ENCODE data around the gene IRF8.

The IRF8 gene

GRCh38 chr16:85963753-85964285, 64.9 kb downstream of the IRF8 start:
- no peak for DNase-seq

DNA sequence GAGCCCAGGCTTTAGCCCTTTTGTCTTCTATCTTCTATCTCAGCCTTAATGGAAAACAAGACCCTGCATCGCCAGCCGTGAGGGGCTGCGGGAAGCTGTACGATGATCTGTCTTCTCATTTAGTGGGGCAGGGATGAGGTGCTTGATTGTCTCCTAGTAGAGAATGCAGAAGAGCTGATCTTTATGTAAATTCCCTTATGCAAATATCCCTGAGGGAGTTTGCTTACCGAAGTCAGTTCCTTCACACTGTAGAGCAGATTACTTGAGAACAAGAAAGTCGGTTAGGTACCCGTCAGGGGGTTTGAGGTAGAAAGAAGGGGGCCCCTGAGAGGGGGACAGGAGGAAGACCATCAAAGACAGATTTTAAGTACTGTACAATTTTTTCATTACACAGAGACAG, 66.2 kb downstream of the IRF8 start:
- no peak for DNase-seq

DNA sequence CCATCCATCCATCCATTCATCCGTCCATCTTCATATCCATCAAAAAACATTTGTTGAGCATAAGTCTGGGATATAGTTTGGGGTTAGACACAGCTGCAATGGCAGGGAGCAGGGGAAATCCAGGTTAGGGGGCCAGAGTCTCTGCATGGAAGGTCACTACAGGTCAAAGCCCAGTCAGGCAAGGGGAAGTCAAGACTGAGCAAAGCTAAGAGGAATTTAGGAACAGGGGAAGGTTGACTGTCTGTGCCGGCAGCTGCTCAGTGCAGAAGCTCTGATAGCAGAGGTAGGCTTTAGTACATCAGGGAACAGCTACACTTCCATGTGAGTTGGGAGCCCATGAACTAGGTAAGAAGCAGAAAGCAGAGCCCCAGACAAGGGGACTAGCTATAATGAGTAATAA, 68.1 kb downstream of the IRF8 start:
- no peak for DNase-seq

GRCh38 chr16:85968041-85968920, 69.3 kb downstream of the IRF8 start:
- no peak for DNase-seq

DNA sequence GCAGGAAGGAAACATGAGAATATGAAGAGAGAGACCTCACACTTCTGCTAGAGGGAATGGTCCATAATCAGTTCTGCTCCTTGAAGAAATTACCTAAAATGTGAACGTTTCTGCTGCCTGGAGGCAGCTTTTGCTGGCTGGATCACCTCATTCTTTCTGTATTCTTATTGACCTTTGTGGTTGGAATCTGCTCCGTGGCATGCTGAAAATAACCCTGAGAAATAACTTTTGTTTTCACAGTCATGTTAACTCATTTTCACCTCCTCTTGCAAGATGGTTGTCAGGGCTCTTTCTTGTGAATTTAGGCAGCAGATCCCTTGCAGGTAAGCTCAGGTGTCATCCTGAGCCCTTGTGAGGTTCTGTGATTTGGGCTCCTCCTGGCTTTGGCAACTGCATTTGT, 70.2 kb downstream of the IRF8 start:
- no peak for DNase-seq

- DNase-seq: no peak
These were observed 70.6 kb downstream of the IRF8 start for GRCh38 chr16:85969591-85969990.

DNA sequence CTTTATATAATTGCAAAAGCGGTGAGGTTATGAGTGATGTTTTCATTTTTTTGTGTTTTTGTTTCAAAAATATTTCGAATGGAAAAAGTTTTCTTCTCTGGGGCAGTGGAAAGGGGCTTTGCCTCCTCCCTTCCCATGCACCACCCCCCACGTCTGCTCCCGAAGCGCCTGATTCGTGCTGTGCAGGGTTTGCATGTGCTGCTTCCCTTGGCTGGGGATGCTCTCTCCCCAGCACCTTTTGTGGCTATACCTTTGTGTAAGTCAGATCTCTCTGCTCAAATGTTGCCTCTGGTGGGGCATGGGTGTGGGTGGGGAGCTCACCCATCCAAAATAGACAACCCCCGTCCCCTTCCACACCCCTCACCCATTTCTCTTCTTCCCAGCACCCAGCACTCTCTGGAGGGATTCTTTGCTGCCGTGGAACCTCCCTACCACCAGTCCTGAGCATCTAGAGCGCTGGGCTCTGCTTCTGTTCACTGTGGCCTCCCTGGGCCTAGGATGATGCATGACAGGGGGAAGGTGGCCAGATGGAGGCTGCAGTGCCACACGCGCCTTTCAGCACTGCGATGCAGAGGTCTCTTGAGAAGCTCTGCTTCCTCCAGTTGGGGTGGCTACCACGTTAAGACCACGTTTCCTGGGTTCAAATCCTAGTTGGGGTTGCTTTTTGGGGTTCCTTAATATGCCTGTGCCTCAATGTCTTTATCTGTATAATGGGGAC, 71.2 kb downstream of the IRF8 start:
- no peak for DNase-seq

- no peak for DNase-seq
These were observed 71.8 kb downstream of the IRF8 start for GRCh38 chr16:85970738-85971137.
